HG03378 (cell line): ENCODE measurements around the gene PCLO.
"Not testable (repeated sequence)": the region's sequence is repeated elsewhere in the genome, so short reads cannot be mapped to it uniquely, and the experiment has no call there.

Source experiments
- ATAC-seq: cut with Tn5 transposase; IDR thresholded peaks from one replicate; pipeline ENCODE4 v1.9.1; 2021; ENCODE audit warnings: mild to moderate bottlenecking, moderate library complexity; ENCODE audit not compliant: unreplicated experiment

The PCLO gene

GRCh38 chr7:82965088-82966036 lies 197.3 kb downstream of the PCLO start:
- no peak for ATAC-seq

DNA sequence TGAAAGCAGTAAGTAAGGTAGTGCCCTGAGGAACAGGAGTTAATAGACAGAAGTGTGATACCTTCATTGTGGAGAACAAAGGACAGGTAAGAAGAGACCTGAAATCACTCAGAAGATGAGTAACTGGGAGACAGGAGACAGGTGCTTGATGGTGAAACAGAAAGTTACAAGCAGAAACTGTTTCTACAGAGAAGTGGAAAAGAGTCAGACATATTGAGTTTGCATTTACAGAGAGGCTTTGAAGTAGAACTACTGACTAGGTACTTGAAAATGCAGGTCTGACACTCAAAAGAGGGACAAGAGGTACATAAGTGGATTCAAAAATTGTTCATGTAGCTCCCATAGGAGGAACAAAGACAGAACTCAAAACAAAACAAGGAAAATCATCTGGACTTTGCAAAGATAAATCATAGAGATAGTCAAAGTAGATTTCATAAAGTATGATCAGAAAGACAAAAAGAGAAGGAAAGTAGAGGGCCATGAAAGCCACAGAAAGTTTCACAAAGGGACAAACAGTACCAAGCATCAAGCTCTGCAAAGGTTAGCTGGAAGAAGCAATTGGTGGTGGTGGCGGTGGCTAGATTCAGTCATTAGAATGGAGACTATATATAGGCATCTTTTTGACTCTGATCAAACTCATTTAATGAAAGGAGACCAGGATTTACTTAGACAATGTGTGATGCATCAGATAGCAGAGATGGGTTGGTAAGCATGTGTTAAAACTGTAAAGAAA lies 198.4 kb downstream of the PCLO start:
- ATAC-seq = no peak

GRCh38 chr7:82961240-82961639 lies 201.4 kb downstream of the PCLO start:
- no peak for ATAC-seq

GRCh38 chr7:82959528-82959927 lies 203.2 kb downstream of the PCLO start:
- no peak for ATAC-seq

- no peak for ATAC-seq
Measured at GRCh38 chr7:82957521-82957920, 205.2 kb downstream of the PCLO start.

GRCh38 chr7:82953324-82954027 lies 209.2 kb downstream of the PCLO start:
- ATAC-seq = no peak

- no peak for ATAC-seq
Measured at GRCh38 chr7:82950436-82950835, 212.2 kb downstream of the PCLO start.

GRCh38 chr7:82945480-82945879 lies 217.2 kb downstream of the PCLO start:
- no peak for ATAC-seq

- ATAC-seq = no peak
Measured at GRCh38 chr7:82945056-82945455, 217.6 kb downstream of the PCLO start.

DNA sequence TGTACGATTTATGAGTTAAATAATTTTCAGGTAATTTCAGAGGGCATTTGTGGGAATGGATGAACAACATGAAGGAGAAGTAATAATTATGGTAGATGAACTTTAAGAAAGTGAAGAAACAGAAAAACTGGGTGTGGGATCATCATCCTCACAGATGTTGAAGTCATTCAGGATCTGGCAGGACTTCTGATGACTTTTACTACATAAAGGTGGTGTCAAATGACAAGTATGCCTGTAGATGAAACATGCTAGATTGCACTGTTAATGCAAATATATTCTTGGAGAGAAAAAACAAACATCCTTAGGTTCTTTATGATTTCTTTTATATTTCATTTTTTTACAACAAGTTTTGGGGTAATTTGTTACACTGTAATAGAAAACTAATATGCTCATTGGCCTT lies 230.2 kb downstream of the PCLO start:
- ATAC-seq = no peak

- no peak for ATAC-seq
Measured at GRCh38 chr7:82926477-82926876, 236.2 kb downstream of the PCLO start.

- ATAC-seq = no peak
Measured at GRCh38 chr7:82925331-82925730, 237.4 kb downstream of the PCLO start.

- ATAC-seq = no peak
Measured at GRCh38 chr7:82906502-82906901, 256.2 kb downstream of the PCLO start.

- ATAC-seq = no peak
Measured at GRCh38 chr7:82904871-82905270, 257.8 kb downstream of the PCLO start.

GRCh38 chr7:82901098-82901497 lies 261.6 kb downstream of the PCLO start:
- not testable (repeated sequence) for ATAC-seq

DNA sequence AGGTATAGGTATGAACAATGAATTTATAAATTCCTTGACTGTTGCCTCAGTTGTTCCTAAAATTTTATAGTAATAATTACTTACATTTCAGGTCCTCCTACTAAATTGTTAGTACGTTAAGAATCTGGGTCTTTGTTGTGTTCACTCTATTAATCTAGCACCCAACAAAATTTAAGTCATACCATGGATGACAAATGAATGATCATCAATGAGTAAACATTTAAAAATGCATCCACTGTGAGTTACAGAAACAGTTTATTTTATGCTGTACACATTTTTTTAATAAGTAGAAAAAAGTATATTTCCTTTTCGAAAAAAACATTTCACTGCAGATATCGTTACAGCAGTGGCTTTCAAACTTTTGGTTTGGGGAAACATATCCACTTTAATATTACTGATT lies 265.2 kb downstream of the PCLO start:
- ATAC-seq = no peak

- ATAC-seq = not testable (repeated sequence)
Measured at GRCh38 chr7:82894341-82894740, 268.3 kb downstream of the PCLO start.

DNA sequence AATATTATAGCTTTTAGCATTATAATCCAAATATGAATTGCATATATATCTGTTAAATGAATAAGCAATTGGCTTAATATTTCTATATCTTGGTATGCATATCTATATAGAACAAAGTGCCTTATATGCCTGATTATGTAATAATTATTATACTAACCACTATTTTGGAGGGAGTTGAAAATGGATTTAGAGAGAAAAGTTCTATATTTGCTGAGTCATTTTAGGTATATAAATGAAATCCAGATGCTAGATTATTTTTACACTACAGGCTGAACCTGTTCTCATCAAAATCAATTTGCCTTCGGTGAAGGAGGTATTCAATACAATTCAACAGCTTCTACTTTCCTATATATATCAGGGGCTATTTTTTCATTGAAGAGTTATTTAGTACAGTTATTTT lies 276.4 kb downstream of the PCLO start:
- ATAC-seq = no peak

GRCh38 chr7:82865856-82866255 lies 296.8 kb downstream of the PCLO start:
- no peak for ATAC-seq

GRCh38 chr7:82859106-82859850 lies 303.4 kb downstream of the PCLO start:
- ATAC-seq = no peak

DNA sequence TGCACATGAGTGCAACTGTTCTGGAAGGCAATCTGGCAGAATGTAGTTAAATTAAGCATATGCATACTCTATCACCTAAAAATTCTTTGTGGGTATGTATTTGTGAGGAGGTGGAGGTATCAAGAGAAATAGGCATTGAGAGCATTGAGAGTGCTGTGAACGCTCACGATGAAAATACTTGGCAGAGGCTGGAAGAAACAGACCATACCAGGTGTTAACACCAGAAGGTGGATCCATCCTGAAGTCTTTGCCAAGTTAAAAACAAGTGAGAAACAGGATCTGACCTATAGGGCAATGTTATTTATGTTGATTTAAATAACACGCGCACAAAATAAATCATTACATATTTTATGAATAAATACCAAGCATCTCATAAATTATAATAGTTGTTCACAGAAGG lies 311.6 kb downstream of the PCLO start:
- no peak for ATAC-seq
